NB4 (cell line): ENCODE data around the gene ALG1L2.
"Not testable (repeated sequence)": the region's sequence is repeated elsewhere in the genome, so short reads cannot be mapped to it uniquely, and the experiment has no call there.

ENCODE experiments used
- DNase-seq: peaks from one replicate; pipeline ENCODE4 v3.0.0; 2010; ENCODE audit warnings: low read depth
- H3K4me3 ChIP-seq: one replicate; pipeline ENCODE4 v1.5.1; 2011; ENCODE audit warnings: mild to moderate bottlenecking, low read depth, low read length, moderate library complexity
- CTCF ChIP-seq: IDR thresholded peaks from one replicate; pipeline ENCODE4 v1.5.1; 2012; ENCODE audit warnings: low read depth, low read length

Gene ALG1L2

DNA sequence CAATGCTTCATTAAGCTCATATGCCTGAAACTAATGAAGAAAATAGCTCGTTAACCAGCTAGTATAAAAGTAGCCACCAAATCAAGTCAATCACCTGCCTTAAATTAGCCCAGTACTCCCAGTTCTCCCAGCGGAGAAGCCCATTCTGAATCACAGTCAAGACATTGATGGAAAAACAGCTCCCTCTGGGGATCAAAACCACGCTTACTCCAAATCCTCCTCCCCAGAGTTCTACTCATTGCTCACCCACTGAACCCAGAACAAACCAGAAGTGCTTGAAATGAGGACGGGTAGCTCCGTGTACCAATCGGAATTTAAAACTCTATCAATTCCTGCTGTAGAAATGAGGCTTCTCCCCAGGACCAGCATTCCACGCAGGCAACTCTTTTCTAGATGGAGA, 54.7 kb downstream of the ALG1L2 start:
- DNase-seq, H3K4me3 ChIP-seq: not testable (repeated sequence)

GRCh38 chr3:130137685-130138084, 56.1 kb downstream of the ALG1L2 start:
- not testable (repeated sequence) for DNase-seq, H3K4me3 ChIP-seq

GRCh38 chr3:130138992-130139391, 57.4 kb downstream of the ALG1L2 start:
- not testable (repeated sequence) for DNase-seq, H3K4me3 ChIP-seq

DNA sequence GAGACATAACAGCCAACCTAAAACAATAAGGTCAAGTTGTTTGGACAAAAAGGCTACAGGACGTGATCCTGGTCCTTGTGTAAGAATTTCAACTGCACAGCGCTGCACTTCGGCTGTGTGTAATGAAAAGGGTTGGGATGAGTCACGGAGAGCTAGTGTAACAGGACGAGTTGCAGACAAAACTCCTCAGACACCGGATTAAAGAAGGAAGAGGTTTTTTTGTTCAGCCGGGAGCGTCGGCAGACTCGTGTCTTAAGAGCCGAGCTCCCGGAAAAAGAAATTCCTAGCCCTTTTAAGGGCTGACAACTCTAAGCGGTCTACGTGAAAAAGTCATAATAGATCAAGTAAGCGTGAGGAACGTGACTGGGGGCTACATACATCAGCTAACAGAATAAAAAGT, 59.1 kb downstream of the ALG1L2 start:
- not testable (repeated sequence) for H3K4me3 ChIP-seq, DNase-seq

GRCh38 chr3:130143648-130144327, 62.2 kb downstream of the ALG1L2 start:
- not testable (repeated sequence) for H3K4me3 ChIP-seq, DNase-seq
- TF ChIP-seq CTCF: peak; percentile 17

GRCh38 chr3:130144328-130144650, 62.7 kb downstream of the ALG1L2 start:
- not testable (repeated sequence) for H3K4me3 ChIP-seq, DNase-seq

- H3K4me3 ChIP-seq, DNase-seq: not testable (repeated sequence)
These were observed 63.8 kb downstream of the ALG1L2 start for GRCh38 chr3:130145456-130145855.

DNA sequence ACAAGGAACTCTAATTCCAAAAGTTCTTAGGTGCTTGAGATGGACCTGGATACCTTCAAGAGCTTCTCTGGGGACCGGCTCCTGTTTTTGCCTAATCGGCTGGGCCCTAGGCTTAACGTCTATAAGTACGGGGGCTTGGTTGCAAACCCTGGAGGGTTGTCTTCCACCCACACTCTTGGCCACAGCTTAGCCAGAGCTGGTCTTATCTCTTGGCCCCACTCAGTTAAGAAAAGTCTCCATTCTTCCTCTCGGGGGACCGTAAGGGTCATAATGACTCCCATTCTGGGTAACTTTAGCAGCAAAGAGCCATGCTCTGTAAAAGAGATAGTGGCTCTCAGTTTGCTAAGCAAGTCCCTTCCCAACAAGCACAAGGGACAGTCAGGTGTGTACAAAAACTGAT, 64.8 kb downstream of the ALG1L2 start:
- not testable (repeated sequence) for H3K4me3 ChIP-seq, DNase-seq
